Neural progenitor cell (in vitro differentiated cells): Measurements from ENCODE around the gene TSPAN11. TPM values are rescaled to one million over a fixed set of nuclear protein-coding genes. Genes with fewer than 3 reads are reported as not detected.
A peak's percentile ranks its signal among the peaks of the same experiment; 100 is the strongest.

Experiments used
- DNase-seq: peaks from one replicate; pipeline ENCODE4 v3.0.0-alpha.2; 2016; ENCODE audit warnings: low spot score
- H2AFZ ChIP-seq: fragments of 200-600 bp; sonication (generic); replicated peaks from 2 replicates; pipeline ENCODE4 v1.6.1; 2016; ENCODE audit warnings: antibody characterized with exemption
- H3F3A ChIP-seq: fragments of 200-600 bp; sonication (generic); 2 replicates; pipeline ENCODE4 v1.6.1; 2016; ENCODE audit warnings: antibody characterized with exemption, low read depth
- H3K27ac ChIP-seq: fragments of 200-600 bp; sonication (generic); 2 replicates; pipeline ENCODE4 v1.5.1; 2016; ENCODE audit warnings: mild to moderate bottlenecking
- H3K27me3 ChIP-seq: fragments of 200-600 bp; sonication (generic); 2 replicates; pipeline ENCODE4 v1.6.1; 2016; ENCODE audit warnings: mild to moderate bottlenecking, moderate library complexity
- H3K36me3 ChIP-seq: fragments of 200-600 bp; sonication (generic); 2 replicates; pipeline ENCODE4 v1.5.1; 2016
- H3K4me1 ChIP-seq: fragments of 200-600 bp; sonication (generic); 2 replicates; pipeline ENCODE4 v1.6.1; 2016; ENCODE audit warnings: mixed run types
- H3K4me2 ChIP-seq: fragments of 200-600 bp; sonication (generic); 2 replicates; pipeline ENCODE4 v1.6.1; 2016
- H3K4me3 ChIP-seq: fragments of 200-600 bp; sonication (generic); 2 replicates; pipeline ENCODE4 v1.5.1; 2016
- H3K79me2 ChIP-seq: fragments of 200-600 bp; sonication (generic); 2 replicates; pipeline ENCODE4 v1.6.1; 2016; ENCODE audit warnings: low read depth
- H3K9ac ChIP-seq: fragments of 200-600 bp; sonication (generic); 2 replicates; pipeline ENCODE4 v1.6.1; 2016
- H3K9me3 ChIP-seq: fragments of 200-600 bp; sonication (generic); 2 replicates; pipeline ENCODE4 v1.5.1; 2016; ENCODE audit warnings: low read depth
- H4K20me1 ChIP-seq: fragments of 200-600 bp; sonication (generic); 2 replicates; pipeline ENCODE4 v1.6.1; 2016; ENCODE audit warnings: low read depth
- H3K27ac Mint-ChIP-seq: 3 replicates; pipeline ENCODE4 v1.8.0; 2021; ENCODE audit warnings: mixed read lengths
- H3K27me3 Mint-ChIP-seq: 2 replicates; pipeline ENCODE4 v1.8.0; 2022; ENCODE audit warnings: low read depth, mild to moderate bottlenecking, inconsistent platforms, moderate library complexity, mixed read lengths; ENCODE audit not compliant: insufficient read depth
- H3K36me3 Mint-ChIP-seq: 3 replicates; pipeline ENCODE4 v1.8.0; 2021; ENCODE audit warnings: mixed read lengths
- H3K4me1 Mint-ChIP-seq: 3 replicates; pipeline ENCODE4 v1.8.0; 2021; ENCODE audit warnings: mixed read lengths
- H3K4me3 Mint-ChIP-seq: 3 replicates; pipeline ENCODE4 v1.8.0; 2021; ENCODE audit warnings: mild to moderate bottlenecking, moderate library complexity, mixed read lengths
- H3K9me3 Mint-ChIP-seq: 3 replicates; pipeline ENCODE4 v1.8.0; 2020; ENCODE audit warnings: mixed read lengths
- CTCF ChIP-seq: fragments of 200-600 bp; sonication (generic); IDR thresholded peaks from 2 replicates; pipeline ENCODE4 v1.5.1; 2017; ENCODE audit warnings: antibody characterized with exemption, mild to moderate bottlenecking
- EZH2 ChIP-seq: fragments of 200-600 bp; sonication (generic); IDR thresholded peaks from 2 replicates; pipeline ENCODE4 v1.6.1; 2017; ENCODE audit warnings: antibody characterized with exemption, mild to moderate bottlenecking, moderate library complexity
- EZH2phosphoT487 ChIP-seq: fragments of 200-600 bp; sonication (generic); IDR thresholded peaks from 2 replicates; pipeline ENCODE4 v1.6.1; 2017; ENCODE audit warnings: antibody characterized with exemption
- total RNA-seq: library from RNA; depleted of rRNA; stranded (reverse); fragments of >200 nt; gene quantifications from 2 replicates; pipeline ENCODE4 v1.2.3, GENCODE V29; 2015; ENCODE audit warnings: low replicate concordance

The TSPAN11 gene
- total RNA-seq, 1 donor from 2014 or later, result 7.4 TPM

GRCh38 chr12:30955214-30955613 lies 28.7 kb downstream of the TSPAN11 start:
- Histone ChIP-seq H3K4me3 (no peak overlapping the region), H3K36me3 (no peaks in the 10 kb centered on the region), H3K27me3 (no peaks in the 10 kb centered on the region), H3K9ac (no peak overlapping the region), H4K20me1 (peaks cover 11% of the 10 kb centered on the region), H2AFZ (no peak overlapping the region), H3K79me2 (no peaks in the 10 kb centered on the region), H3K4me2 (no peak overlapping the region), H3K9me3 (no peaks in the 10 kb centered on the region), H3K27ac (no peak overlapping the region), H3F3A (no peaks in the 10 kb centered on the region), H3K4me1 (peaks cover 11% of the 10 kb centered on the region)
- Mint-ChIP-seq H3K36me3 (peaks cover 16% of the 10 kb centered on the region), H3K4me1 (peaks cover 34% of the 10 kb centered on the region), H3K9me3 (no peaks in the 10 kb centered on the region), H3K27me3 (peaks cover 9% of the 10 kb centered on the region), H3K27ac (no peak overlapping the region), H3K4me3 (no peak overlapping the region)
- DNase-seq, result no peak
- TF ChIP-seq CTCF (no peak), EZH2 (no peak), EZH2phosphoT487 (no peak)

GRCh38 chr12:30959110-30959710 lies 32.7 kb downstream of the TSPAN11 start:
- Histone ChIP-seq H3K27ac (no peak overlapping the region), H2AFZ (no peak overlapping the region), H3K9me3 (no peaks in the 10 kb centered on the region), H4K20me1 (no peaks in the 10 kb centered on the region), H3K79me2 (no peaks in the 10 kb centered on the region), H3F3A (no peaks in the 10 kb centered on the region), H3K4me2 (no peak overlapping the region), H3K4me3 (no peak overlapping the region), H3K9ac (no peak overlapping the region), H3K4me1 (no peaks in the 10 kb centered on the region), H3K27me3 (no peaks in the 10 kb centered on the region), H3K36me3 (no peaks in the 10 kb centered on the region)
- peaks cover 8% of the 10 kb centered on the region for H3K4me1 Mint-ChIP-seq
- peak overlapping the region; percentile 66 for H3K27ac Mint-ChIP-seq
- H3K27me3 Mint-ChIP-seq, result peaks cover 13% of the 10 kb centered on the region
- H3K9me3 Mint-ChIP-seq, result no peaks in the 10 kb centered on the region
- no peak overlapping the region for H3K4me3 Mint-ChIP-seq
- H3K36me3 Mint-ChIP-seq, result peaks cover 9% of the 10 kb centered on the region
- no peak for TF ChIP-seq EZH2phosphoT487
- no peak for TF ChIP-seq CTCF
- TF ChIP-seq EZH2, result no peak
- no peak for DNase-seq

GRCh38 chr12:30959778-30960177 lies 33.2 kb downstream of the TSPAN11 start:
- Histone ChIP-seq H3F3A (no peaks in the 10 kb centered on the region), H4K20me1 (no peaks in the 10 kb centered on the region), H2AFZ (no peak overlapping the region), H3K4me2 (no peak overlapping the region), H3K4me1 (no peaks in the 10 kb centered on the region), H3K79me2 (no peaks in the 10 kb centered on the region), H3K4me3 (no peak overlapping the region), H3K27ac (no peak overlapping the region), H3K9ac (no peak overlapping the region), H3K36me3 (no peaks in the 10 kb centered on the region), H3K9me3 (no peaks in the 10 kb centered on the region), H3K27me3 (no peaks in the 10 kb centered on the region)
- Mint-ChIP-seq H3K4me1 (peaks cover 6% of the 10 kb centered on the region), H3K36me3 (peaks cover 9% of the 10 kb centered on the region), H3K4me3 (no peak overlapping the region), H3K9me3 (no peaks in the 10 kb centered on the region), H3K27me3 (peaks cover 13% of the 10 kb centered on the region), H3K27ac (no peak overlapping the region)
- DNase-seq, result no peak
- no peak for TF ChIP-seq EZH2phosphoT487
- no peak for TF ChIP-seq EZH2
- TF ChIP-seq CTCF, result no peak
